Stimulated activated CD8-positive, alpha-beta memory T cell treated with anti-CD3 and anti-CD28 coated beads, Interleukin-12 subunit alpha, Interleukin-12 subunit beta, amount 100 ng/mL, for 24 hours (primary cell): ENCODE results near the gene FER.
"Not testable (repeated sequence)": the region's sequence is repeated elsewhere in the genome, so short reads cannot be mapped to it uniquely, and the experiment has no call there.

ENCODE experiments used
- DNase-seq: peaks from one replicate; pipeline ENCODE4 v3.0.0-alpha.2; 2020; ENCODE audit errors: extremely low read depth

FER gene

DNA sequence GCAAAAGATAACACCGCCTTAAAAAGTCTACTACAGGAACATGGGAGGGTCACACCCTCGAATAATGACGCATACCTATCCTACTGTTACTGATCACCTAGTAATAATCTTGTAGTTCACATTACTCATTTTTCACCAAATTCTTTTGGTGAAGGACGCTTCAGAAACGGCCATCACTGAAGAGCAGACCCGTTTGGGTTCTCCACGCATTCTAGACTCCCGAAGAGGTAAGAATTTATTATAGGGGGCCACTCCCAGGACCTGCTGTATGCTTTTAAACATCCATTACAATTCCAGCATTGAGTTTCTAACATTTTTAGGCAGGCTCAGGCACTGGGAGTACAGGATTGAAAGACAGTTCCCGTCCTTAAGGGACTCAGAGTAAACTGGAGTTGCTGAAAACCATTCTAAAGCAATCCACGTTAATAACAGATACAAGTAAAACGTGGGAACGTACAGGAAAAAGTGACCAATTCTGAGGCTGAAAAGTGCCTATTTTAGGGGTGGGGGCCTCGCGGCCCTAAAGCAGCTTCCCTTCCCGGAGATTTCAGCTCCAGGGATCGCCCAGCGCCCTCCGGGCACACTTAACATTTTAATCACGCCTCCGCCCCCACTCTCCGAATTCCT lies at the start of gene FER:
Gene FER, plus strand, starts transcription at position 124 of the 627 bp plus-strand sequence. CDS start 50,286 bp downstream, outside the sequence.
- DNase-seq, result no peak

DNA sequence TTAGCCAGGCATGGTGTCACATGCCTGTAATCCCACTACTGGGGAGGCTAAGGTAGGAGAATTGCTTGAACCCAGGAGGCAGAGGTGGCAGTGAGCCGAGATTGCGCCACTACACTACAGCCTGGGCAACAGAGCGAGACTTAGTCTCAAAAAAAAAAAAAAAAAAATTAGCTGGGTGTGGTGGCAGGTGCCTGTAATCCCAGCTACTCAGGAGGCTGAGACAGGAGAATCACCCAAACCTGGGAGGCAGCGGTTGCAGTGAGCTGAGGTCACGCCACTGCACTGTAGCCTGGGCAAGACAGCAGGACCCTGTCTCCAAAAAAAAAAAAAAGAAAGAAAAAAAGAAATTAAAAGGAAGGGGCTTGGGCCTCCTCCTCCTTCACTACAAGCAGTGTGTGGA lies 47.3 kb upstream of the FER start:
- DNase-seq, result not testable (repeated sequence)

DNA sequence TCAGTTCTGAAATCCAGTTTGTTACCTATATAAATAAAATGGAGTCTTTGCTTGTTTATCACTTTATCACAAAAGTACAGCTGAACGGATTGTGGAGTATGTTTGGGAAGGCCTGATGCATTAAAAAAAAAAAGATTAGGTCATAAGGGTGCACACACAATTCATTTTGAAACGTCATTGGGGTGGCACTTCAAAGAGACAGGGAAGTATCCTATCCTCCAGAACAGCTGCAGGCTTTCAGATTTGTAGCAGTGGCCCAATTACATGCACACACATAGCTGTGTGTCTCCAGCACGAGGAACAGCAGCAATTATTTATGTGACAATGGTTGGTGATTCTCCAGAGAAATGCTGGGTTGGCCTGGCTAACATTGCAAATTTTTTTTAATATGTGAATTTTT lies 46.8 kb upstream of the FER start:
- no peak for DNase-seq

DNA sequence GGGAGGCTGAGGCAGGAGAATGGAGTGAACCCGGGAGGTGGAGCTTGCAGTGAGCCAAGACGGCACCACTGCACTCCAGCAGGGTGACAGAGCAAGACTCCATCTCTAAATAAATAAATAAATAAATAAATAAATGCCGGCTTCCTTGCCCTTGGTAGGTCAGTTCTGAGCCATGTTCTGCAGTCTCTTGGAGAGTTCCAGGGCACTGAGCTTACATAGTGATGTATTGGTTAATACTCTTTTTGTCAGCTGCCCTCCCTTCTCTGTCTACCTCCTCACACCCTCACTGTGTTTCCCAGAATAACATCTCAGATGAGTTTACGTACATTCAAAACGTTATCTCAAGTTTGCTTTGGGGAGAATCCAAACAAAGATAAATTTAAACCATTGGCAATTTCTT lies 45.2 kb upstream of the FER start:
- DNase-seq, result no peak

DNA sequence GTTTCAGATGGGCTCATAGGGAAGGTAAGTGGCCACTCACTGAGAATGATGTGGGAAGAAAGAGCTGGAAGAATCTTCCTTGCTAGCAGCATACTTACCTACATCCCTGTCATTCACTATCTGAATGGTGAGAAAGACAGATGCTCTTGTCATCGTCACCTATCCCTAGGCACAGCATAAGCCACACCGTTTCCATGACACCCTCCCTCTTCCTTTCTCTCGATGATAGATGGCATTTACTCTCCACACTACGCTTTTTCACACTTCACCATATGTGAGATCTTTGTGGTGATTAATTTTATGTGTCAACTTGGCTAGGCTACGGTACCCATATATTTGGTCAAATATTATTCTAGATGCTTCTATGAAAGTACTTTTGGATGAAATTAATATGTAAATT lies 44.4 kb upstream of the FER start:
- no peak for DNase-seq

DNA sequence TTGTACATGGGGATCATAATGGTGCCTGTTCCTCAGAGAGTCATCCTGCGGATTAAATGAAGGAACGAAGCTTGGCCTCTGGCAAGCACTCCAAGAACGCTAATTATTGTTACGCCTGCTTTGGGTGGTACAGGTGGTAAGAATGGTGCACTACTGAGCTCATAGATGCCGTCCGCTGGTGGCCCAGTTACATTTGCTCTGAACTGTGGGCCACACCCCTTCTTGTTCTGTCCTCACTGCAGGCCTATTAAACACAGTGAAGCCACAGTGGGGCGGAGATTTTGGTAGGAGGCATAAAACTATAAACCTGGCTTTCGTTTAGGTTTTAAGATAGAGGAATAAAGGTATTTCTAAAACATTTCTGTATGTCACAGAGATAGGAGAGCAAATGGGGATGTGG lies 40.6 kb upstream of the FER start:
- no peak for DNase-seq

DNA sequence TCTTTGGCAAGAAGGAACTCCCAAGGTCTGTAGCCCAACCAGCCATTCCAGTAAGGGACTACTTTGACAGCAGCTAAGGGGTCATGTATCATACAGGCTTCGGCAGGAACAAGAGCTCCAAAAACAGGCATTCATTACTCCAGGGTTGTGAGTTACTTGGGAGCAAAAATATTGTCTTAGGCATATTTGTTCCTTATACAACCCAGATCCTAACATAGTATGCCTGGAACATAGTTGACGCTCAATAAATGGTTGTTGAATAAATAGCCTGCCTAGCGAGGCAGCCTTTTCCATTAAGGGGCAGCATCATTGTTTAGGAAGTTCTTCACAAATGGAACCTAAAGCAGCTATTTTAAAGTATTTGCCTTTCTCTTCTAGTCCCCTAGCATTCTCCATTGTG lies 35.8 kb upstream of the FER start:
- no peak for DNase-seq

DNA sequence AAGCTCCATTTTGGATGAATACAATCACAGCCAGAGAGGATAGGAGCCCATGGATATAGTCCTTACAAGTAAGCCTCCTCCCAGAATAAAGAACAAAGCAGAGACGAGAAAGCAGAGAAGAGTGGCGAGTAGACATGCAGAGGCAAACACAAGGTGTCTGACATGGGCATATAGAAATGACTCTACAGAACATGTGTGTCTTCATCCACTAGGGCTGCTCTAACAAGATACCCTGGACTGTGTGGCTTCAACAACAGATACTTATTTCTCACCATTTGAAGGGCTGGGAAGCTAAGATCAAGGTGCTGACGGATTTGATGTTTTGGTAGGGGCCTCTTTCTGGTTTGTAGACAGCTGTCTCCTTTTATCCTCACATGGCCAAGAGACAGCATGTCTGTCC lies 32.3 kb upstream of the FER start:
- no peak for DNase-seq

DNA sequence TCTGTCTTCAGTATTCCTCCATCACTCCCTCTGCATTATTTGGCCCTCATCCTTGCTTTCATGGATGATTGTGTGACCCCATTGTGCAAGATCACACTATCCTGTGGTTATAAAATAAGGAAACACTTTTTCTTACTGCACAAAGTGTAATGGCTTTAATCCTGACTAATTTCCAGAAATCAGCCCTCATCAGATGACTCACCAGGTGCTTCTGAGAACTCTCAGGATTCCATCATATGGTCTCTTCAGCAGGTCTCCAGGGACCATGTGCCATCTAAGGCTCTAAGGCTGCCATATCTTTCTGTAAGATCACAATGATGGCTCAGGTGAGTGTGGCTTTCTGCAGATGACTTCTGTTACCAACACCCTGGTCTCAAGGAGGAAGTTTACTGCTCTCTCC lies 27.3 kb upstream of the FER start:
- no peak for DNase-seq

DNA sequence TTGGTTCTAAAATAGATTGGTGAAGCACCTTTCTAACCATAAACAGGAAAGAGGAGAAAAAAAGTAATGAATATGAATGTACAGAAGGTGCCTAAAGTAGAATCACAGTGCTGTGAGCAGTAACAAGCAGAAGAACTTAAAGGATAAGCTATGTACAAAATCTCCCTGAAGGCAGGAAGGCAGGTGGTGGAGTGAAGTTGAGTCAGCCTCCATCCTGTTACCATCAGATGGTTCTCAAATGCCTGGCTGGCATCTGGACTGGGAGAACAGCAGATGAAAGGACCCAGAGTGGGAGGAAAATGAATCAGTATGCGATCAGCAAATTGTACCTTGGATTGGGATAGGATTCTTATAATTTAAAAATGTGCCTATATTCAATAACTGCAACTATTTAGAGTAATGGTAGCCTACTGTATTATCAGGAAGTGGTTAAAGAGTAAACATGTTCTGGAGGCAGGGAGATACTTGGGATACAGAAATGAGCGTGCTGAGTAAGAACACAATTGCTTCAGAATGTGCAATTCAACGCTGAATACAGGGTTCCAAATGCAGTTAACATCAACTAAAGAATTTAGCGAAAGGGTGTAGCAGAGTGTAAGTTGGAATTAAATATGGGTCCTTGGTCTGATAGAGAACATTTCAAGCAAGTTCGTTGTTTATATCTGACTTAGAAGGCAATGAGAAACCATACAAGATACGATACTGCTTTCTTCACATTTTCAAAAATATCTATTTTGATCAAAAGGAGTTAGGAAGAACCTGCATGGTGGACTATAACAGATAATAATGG lies 21.1 kb upstream of the FER start:
- no peak for DNase-seq

DNA sequence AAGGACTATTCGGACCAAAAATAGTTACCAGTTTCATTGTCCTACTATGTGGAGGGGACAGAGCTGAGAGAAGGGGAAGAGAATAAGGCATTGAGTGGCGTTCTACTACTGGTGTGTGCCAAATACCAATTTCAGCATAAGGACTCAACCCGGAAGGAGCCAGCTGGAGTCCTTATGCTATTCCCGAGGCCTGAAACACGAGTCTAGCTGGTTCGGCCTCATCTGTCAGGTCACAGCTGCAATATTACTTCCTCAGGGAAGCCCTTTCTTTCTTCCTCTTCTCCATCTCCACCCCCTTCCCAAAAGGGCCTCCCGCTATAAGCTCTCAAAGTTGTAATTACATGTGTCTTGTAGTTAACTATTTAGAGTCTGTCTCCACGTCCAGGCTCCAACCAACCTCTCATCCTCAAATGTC lies 20.5 kb upstream of the FER start:
- DNase-seq, result no peak

DNA sequence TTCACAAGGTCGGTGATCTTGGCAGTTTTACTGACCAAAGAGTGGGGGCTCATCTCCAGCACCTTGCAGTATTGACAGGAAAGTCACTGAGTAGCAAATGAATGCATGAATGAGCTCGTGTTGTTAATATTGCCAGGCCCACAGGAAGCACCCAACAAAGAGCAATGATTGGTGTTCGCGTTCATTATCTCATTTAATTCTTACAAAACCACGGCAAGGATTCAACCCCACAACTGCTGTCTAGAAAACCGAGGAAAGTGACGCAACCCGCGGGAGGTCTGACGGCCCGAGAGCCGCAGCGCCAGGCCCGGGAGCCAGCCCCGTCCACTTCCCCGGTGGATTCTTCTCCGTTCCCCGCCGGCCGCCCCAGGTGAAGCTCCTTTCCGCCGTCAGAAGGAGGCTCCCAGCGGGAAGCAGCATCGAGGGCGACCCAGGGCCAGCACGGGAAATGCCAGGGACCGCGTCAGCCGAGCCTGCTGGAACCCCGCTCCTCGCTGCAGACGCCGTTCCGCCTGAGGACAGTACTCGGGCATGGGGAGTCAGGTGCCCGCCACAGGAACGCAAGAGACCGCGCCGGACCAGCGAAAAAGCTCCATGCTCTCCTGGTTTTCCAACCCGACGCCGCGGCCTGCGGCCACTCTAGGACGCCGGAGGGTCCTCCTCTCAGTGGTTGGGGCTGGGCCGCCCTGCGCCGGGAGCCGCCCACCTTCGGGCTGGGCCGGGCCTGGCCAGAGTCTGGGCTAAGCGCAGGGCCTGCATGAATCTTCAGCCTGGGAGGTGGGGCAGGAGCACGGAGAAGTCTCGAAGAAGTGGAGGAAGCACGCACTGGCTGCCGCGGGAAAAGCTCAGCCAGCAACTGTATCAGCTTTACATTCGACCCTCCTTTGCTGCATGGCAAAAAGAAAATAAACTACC lies 19.8 kb upstream of the FER start:
- DNase-seq, result no peak

DNA sequence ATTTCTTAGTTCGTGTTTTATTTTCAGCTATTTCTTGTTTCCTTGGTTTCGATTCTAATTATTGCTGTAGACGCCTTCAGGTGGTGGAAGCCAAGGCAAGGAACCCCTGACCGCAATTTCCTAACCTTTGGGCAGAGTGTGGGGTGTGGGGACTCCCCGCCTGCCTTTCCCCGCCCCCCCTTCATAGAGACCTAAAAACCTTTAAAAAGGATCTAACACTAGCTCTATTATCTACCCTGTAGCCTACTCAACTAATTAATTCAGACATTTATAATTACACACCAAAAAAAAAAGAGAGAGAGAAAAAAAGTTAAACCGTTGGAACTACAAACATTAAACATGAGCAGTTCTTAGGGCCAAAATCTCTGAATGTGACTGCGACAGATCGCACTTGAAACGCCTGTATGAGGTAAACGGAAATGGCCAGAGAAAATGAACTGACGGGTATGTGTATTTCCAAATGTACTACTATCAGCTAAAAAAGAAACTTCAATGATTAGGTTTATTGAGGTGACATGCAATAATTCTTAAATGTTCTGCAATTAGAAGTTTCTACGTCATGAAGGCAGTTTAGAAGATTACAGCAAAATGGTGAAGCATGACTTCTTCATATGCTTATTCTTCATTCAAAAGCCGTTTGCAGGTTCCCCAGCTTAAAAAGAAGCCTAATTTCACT lies 19.0 kb upstream of the FER start:
- no peak for DNase-seq

DNA sequence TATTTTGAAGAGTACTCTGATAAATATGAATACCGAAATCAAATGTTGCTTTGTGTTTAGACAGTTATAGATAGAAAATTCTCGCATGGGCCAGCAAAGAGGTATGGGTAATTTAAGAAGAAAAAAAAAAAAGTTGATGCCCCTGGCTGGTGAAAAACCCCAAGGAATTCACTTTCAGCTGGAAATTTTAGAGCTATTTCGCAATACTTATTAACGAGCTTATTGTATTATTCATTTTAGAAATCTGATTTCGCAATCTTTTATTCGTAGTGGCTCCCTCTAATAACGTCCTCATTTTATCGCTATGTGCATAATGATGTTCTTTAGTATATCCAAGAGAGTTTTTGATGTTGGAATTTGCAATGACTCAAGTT lies 18.5 kb upstream of the FER start:
- DNase-seq, result no peak

DNA sequence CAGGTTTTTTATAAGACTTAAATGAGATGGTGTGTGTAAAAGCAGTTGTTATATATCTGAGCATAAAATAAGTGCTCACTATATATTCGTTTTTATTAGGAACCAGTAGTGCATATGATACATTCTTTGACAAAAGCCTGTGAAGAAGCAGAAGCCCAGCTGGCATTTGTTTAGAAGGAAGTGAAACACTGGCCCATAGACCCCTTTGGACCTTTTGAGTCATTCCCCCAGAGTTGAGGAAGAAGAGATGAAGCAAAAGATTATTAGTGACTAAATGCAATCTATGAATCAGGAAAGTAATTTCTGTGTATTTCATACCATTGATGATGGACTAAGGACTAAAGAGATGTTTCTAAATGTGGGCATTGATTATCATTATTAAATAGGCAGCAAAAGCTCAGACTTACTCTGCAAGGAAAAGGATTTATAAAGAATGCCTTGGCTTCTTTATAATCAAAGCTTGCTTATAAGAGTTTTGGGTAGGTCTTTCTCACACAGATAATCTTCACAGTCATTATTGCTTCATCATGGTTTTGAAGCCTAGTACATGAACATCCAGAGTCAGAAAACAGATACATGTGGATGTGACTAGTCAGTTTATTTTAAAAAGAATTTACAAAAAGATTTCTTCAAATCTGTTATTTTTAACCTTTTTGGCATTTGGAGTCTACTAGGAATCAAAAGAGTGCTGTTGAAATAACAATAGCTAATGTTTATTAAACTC lies 16.9 kb upstream of the FER start:
- no peak for DNase-seq

DNA sequence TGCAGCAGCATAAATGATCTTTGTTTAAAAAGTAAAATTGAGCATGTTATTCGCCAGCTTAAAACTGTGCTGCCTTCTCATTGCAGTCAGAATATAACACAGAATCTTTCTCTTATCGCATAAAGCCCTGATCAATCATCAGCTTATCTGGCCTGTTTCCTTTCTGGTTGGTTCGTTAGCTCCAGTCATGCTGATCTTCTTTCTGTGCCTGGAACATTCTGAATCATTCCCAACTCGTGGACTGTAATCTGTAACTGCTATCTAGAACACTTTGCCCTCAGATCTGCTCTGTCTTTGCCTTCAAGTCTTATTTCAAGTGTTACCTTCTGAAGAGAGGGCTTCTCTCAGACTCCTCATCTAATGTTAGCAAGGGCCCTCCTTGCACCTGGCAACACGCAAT lies 11.9 kb upstream of the FER start:
- DNase-seq, result no peak

DNA sequence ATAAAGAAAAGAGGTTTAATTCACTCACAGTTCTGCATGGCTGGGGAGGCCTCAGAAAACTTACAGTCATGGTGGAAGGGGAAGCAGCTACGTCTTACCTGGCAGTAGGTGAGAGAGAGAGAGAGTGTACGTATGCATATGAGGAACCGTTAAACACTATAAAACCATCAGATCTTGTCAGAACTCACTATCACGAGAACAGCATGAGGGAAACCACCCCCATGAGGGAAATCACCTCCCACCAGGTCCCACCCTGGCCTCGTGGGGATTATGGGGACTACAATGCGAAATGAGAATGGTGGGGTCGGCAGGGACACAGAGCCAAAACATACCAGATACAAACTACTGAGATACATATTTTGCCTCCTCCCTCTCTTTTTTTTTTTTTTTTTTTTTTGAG lies 10.8 kb upstream of the FER start:
- no peak for DNase-seq

DNA sequence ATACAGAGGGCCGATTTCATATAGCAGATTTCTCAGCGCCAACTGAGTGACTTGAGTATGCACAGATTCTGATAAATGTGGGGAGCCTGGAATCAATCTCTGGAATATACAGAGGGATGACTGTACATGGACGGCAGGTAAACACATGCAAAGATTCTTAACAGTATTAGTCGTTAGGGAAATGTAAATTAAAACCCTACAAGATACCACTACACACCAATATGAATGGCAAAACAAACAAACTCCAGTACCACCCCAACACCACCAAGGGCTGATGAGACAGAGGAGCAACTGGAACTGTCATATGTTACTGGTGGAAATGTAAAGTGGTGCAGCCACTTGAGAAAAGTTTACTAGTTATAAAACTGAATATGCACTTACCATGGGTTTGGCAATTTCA lies 8.3 kb upstream of the FER start:
- DNase-seq, result no peak

DNA sequence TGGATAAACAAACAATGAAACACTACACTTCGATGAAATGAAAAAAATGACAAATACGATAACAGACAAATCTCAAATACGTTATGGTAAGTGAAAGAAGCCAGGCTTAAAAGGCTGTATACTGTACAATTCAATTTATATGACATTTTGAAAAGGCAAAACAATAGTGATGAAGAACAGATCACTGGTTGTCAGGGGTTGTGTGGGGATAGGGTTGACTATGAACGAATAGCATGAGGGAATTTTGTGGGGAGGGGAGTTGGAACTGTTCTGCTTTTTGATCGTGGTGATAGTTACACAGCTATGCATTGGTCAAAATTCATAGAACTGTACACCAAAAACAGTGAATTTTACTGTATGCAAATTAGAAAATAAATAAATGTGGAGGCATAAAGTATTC lies 7.8 kb upstream of the FER start:
- DNase-seq, result no peak

DNA sequence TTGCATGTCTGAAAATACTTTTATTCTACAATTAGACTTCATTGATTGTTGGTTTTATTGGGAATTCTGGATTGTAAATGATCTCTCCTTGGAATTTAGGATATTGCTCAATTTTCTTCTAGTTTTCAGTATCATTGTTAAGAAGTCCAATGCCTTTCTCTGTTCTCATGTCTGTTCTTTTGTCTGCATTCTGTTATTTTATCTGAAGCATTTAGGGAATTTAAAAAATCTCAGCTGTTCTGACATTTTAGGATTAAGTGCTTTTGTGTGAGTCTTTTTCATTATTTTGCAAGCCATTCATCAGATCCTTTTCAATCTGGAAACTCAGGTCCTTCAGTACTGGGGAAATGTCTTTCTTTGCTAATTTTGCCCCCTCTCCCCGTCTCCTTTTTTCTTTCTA lies 4.4 kb upstream of the FER start:
- DNase-seq, result no peak

DNA sequence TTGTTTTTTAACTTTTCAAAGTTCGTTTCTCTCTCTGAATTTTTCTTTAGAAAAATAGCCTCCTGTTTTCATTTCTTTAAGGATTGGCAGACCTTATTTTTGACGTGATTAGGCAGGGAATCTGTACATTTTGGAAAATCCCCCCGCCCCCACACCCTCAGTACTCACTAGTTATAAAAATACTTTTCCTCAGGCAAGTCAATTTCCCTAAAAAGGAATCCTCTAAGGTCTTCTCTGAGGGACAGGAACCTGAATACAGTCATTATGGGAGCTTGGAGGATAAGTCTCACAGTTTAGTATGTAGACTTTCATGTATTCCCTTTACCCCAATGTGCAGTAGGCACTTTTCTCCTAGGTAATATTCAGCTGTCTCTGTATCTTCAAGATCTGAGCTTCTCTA lies 3.9 kb upstream of the FER start:
- no peak for DNase-seq
